Stimulated activated CD8-positive, alpha-beta memory T cell treated with anti-CD3 and anti-CD28 coated beads, Interleukin-4, amount 100 ng/mL, for 24 hours (primary cell): ENCODE data around the gene RNF31.

Experiments used
- DNase-seq: peaks from one replicate; pipeline ENCODE4 v3.0.0-alpha.2; 2020; ENCODE audit warnings: low read depth

The RNF31 gene

GRCh38 chr14:24116128-24116814 lies 31.0 kb upstream of the RNF31 start:
- DNase-seq, result no peak

DNA sequence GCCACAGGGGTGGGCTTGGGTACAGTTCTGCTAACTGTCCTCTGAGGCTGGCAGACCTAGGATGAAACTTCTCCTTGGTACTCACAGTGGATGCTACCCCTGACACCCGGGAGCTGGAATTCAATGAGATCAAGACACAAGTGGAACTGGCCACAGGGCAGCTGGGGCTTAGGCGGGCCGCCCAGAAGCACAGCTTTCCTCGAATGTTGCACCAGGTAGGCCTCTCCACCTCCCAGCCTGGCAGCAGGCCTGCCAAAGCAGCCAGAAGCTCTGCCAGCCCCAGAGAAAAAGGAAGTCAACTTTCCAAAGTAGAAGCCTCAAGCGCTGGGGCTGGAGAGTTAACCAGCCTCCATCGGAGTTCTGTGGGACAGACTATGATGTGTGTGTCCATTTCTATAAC lies 30.1 kb upstream of the RNF31 start:
- no peak for DNase-seq

GRCh38 chr14:24119691-24120090 lies 27.6 kb upstream of the RNF31 start:
- DNase-seq, result no peak

- DNase-seq, result no peak
These were observed 26.1 kb upstream of the RNF31 start for GRCh38 chr14:24121210-24121609.

- no peak for DNase-seq
These were observed 24.9 kb upstream of the RNF31 start for GRCh38 chr14:24122416-24122815.

DNA sequence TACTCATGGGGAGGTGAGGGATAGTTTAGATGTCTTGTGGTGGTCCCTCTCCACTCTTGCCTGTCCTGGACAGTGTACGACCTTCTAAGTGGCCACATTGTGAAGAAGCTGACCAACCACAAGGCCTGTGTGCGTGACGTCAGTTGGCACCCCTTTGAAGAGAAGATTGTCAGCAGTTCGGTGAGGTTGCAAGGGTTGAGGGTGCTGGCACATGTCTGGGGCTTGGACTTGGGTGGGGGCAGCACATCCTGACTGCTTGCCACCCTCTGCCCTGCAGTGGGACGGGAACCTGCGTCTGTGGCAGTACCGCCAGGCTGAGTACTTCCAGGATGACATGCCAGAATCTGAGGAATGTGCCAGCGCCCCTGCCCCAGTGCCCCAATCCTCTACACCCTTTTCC lies 24.4 kb upstream of the RNF31 start:
- no peak for DNase-seq

DNA sequence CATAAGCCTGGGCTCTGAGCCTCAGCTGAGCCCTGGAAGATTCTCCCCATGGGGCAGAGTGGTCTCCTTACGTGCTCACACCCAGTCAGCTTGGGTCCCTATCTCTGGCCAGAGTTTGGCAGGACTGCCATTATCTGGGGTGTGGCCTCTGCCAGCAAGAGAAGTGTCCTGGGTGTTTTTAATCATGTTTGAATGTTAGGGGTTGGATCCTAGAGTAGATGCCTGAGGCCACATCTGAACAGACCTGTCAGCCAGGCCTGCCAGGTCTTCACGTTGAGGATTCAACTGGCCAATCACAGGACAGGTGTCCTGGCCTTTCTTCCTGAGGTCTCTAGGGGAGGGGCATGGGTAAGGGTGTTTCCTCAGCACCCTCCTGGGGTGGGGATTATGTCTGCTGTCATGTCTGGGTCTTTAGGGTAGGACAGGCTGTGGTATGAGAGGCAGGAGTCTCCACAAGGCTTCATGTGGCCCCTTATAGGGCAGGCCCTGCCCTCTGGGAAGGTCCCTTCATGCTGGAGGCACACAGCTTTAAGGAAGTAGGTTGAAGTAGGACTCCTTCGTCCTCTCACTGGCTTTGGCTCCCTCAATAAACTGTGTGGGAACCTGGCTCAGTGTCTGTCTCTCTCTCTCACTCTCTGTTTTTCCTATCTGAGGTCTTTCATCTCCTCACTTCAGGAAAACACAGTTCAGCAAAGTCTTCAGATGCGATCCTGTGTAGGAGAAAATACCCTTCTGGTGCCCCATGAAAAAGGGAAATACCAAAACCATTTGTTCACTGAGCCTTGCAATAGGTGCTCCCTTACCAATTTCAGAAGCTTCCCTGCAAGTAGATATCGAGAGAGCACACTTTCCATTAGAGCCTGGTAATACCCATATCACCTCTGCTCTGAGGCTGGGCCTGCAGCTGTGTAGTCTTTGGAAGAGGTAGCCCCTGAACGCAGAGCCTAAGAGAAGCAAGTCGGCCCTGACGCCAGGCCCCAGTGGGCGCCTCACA lies 23.6 kb upstream of the RNF31 start:
- no peak for DNase-seq

GRCh38 chr14:24126939-24127338 lies 20.4 kb upstream of the RNF31 start:
- no peak for DNase-seq

DNA sequence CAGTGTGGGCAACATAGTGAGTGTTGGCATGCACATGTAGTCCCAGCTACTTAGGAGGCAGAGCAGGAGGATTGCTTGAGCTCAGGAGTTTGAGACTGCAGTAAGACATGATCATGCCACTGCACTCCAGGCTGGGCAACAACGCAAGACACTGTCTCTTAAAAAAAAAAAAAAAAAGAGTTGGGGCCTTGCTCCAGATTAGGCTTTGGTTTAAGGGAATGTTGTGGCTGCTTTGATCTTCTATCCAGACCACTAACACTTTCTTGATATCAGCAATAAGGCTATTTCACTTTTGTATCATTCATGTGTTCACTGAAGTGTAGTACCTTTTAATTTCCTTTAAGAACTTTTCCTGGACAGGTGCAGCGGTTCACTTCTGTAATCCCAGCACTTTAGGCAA lies 19.6 kb upstream of the RNF31 start:
- DNase-seq, result no peak

DNA sequence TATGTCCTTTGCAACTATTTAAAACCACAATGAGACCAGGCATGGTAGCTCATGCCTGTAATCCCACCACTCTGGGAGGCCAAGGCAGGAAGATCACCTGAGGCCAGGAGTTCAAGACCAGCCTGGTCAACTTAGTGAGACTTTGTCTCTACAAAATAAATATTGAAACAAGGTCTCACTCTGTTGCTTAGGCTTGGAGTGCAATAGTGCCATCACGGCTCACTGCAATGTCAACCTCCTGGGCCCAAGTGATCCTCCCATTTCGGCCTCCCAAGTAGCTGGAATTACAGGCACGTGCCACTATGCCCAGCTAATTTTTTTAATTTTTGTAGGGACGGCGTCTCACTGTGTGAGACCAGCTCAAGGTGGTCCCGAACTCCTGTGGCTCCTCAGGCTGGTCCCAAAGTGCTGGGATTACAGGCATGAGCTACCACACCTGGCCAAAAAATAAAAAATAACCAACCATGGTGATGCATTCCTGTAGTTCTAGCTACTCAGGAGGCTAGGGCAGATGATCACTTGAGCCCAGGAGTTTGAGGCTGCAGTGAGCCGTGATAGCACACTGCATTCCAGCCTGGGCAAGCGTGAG lies 17.8 kb upstream of the RNF31 start:
- no peak for DNase-seq

GRCh38 chr14:24130380-24130716 lies 16.9 kb upstream of the RNF31 start, which contains the start of gene FITM1:
TSS of gene FITM1 (plus strand) at chr14:24130659. CDS start at chr14:24131564, 905 bp downstream.
- no peak for DNase-seq

GRCh38 chr14:24130717-24131548 lies 16.4 kb upstream of the RNF31 start:
- no peak for DNase-seq

- DNase-seq, result no peak
These were observed 15.7 kb upstream of the RNF31 start for GRCh38 chr14:24131549-24131966.

GRCh38 chr14:24132061-24132685 lies 15.1 kb upstream of the RNF31 start:
- DNase-seq, result no peak

- DNase-seq, result no peak
These were observed 14.3 kb upstream of the RNF31 start for GRCh38 chr14:24132976-24133375.

GRCh38 chr14:24133735-24134134 lies 13.6 kb upstream of the RNF31 start:
- no peak for DNase-seq

- no peak for DNase-seq
These were observed 11.8 kb upstream of the RNF31 start for GRCh38 chr14:24135584-24135833.

GRCh38 chr14:24135834-24136683 lies 11.2 kb upstream of the RNF31 start, which contains the start of gene PSME1:
TSS of gene PSME1 (plus strand) at chr14:24136194. CDS start at chr14:24136263, 69 bp downstream.
- peak; percentile 89 for DNase-seq

DNA sequence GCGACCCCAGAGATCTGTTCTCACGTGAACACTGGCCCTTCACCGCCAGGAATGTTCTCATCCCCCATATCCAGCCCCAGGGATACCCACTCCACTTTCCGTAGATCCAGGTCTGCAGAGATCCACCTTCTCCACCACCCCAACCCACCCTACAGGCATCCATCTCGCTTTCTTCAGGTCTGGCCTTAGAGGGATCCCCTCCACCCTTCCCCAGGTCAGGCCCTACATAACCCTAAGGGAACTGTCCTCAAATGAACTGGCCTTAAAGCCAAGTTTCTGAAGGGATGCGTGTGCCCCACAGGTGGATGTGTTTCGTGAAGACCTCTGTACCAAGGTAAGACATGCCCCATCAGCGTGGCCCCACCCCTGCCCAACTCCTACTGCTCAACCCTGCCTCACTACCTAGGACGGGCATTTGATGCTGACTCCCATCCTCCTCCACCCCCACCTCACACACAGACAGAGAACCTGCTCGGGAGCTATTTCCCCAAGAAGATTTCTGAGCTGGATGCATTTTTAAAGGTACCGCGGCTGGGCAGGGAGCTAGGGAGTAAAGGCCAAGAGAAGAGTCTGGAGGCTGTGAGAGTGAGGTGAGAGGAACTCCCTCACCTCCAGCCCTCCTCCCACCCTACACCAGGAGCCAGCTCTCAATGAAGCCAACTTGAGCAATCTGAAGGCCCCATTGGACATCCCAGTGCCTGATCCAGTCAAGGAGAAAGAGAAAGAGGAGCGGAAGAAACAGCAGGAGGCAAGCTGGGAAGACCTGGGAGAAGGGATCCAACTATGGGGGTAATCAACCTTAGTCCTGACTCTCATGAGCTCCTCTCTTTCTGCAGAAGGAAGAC lies 10.4 kb upstream of the RNF31 start:
- DNase-seq, result no peak
